H1 (cell line): Measurements from ENCODE around the gene MOV10L1. TPM values are rescaled to one million over a fixed set of nuclear protein-coding genes. Genes with fewer than 3 reads are reported as not detected.

Experiments used
- CTCF ChIA-PET: fragments of 300-600 bp; sonication (Branson Sonifier 250); formaldehyde crosslinking; loops from one replicate; lab custom pipeline; 2021; ENCODE audit not compliant: partially characterized antibody; lab: Charles Lee
- POLR2A ChIA-PET: fragments of 300-600 bp; sonication (Branson Sonifier 250); formaldehyde crosslinking; loops from one replicate; lab custom pipeline; 2021; ENCODE audit warnings: inconsistent platforms; ENCODE audit not compliant: partially characterized antibody; lab: Charles Lee
- DNase-seq, 2 experiments: peaks; one replicate each; pipeline versions ENCODE4 v3.0.0 to v3.0.0-alpha.2; 2010 to 2022; ENCODE audit warnings: low spot score in 2 of 2, low read depth in 1 of 2, mixed read lengths in 1 of 2
- FAIRE-seq: peaks from 2 replicates; lab custom pipeline; 2011; peaks lifted over from hg19 to GRCh38; lab: Jason Lieb, UNC
- H2AFZ ChIP-seq: 2 replicates; pipeline ENCODE4 v1.8.1; 2012; ENCODE audit warnings: low read length, inconsistent platforms
- H2AK5ac ChIP-seq: 2 replicates; pipeline ENCODE4 v1.6.1; 2013; ENCODE audit warnings: low read depth, low read length
- H2BK120ac ChIP-seq: replicated peaks from 2 replicates; pipeline ENCODE3; 2013; ENCODE audit warnings: low read depth, low read length, inconsistent platforms
- H2BK12ac ChIP-seq: 2 replicates; pipeline ENCODE4 v1.6.1; 2013; ENCODE audit warnings: low read depth, low read length
- H2BK15ac ChIP-seq: 2 replicates; pipeline ENCODE4 v1.6.1; 2013; ENCODE audit warnings: low read length
- H2BK20ac ChIP-seq: 2 replicates; pipeline ENCODE4 v1.6.1; 2013; ENCODE audit warnings: low read length
- H2BK5ac ChIP-seq: 2 replicates; pipeline ENCODE4 v1.6.1; 2013; ENCODE audit warnings: low read depth, low read length
- H3K14ac ChIP-seq: 2 replicates; pipeline ENCODE4 v1.6.1; 2013; ENCODE audit warnings: inconsistent platforms; ENCODE audit not compliant: insufficient read length
- H3K18ac ChIP-seq: 2 replicates; pipeline ENCODE4 v1.6.1; 2013; ENCODE audit warnings: low read length; ENCODE audit errors: extremely low read depth
- H3K23ac ChIP-seq: 2 replicates; pipeline ENCODE4 v1.6.1; 2013; ENCODE audit warnings: inconsistent platforms; ENCODE audit not compliant: insufficient read length
- H3K23me2 ChIP-seq: 2 replicates; pipeline ENCODE4 v1.6.1; 2013; ENCODE audit warnings: low read depth, low read length
- H3K27ac ChIP-seq: 2 replicates; pipeline ENCODE4 v1.6.1; 2011; ENCODE audit warnings: low read depth, low read length, inconsistent platforms
- H3K27me3 ChIP-seq, 4 experiments: replicated peaks in 1 of 4; 1 replicate in 1 of 4; 2 replicates in 3 of 4; pipeline versions ENCODE4 v1.6.1 to v1.8.1; 2011 to 2013; ENCODE audit warnings: low read length in 3 of 4, mild to moderate bottlenecking in 3 of 4, inconsistent platforms in 2 of 4, mixed read lengths in 2 of 4, moderate library complexity in 1 of 4; ENCODE audit not compliant: control insufficient read depth in 3 of 4, insufficient read depth in 3 of 4; ENCODE audit errors: extremely low read depth in 1 of 4
- H3K36me3 ChIP-seq, 4 experiments: 2 replicates each; pipeline versions ENCODE4 v1.6.1 to v1.8.1; 2011 to 2013; ENCODE audit warnings: mild to moderate bottlenecking in 4 of 4, low read length in 3 of 4, moderate library complexity in 2 of 4, control low read depth in 1 of 4, inconsistent platforms in 1 of 4; ENCODE audit not compliant: insufficient read depth in 4 of 4, control insufficient read depth in 2 of 4
- H3K4ac ChIP-seq: replicated peaks from 2 replicates; pipeline ENCODE3; 2013; ENCODE audit warnings: low read length, low read depth, mixed read lengths, inconsistent platforms; ENCODE audit not compliant: insufficient read length
- H3K4me1 ChIP-seq, 4 experiments: replicated peaks in 1 of 4; 1 replicate in 1 of 4; 2 replicates in 3 of 4; pipeline versions ENCODE4 v1.6.1 to v1.8.1; 2011 to 2013; ENCODE audit warnings: low read length in 3 of 4, inconsistent platforms in 2 of 4, mixed read lengths in 1 of 4; ENCODE audit not compliant: insufficient read depth in 4 of 4, control insufficient read depth in 3 of 4
- H3K4me2 ChIP-seq, 2 experiments: 2 replicates each; pipeline versions ENCODE4 v1.6.1 to v1.8.1; 2011 to 2013; ENCODE audit warnings: low read depth in 2 of 2, low read length in 2 of 2, control low read depth in 1 of 2, inconsistent platforms in 1 of 2, mild to moderate bottlenecking in 1 of 2; ENCODE audit not compliant: insufficient read depth in 1 of 2
- H3K4me3 ChIP-seq, 4 experiments: fragments of 200-600, 300-600 bp in 1 of 4; sonication (generic), shearing (Covaris generic), sonication (Bioruptor Twin) in 1 of 4; 2 replicates each; pipeline versions ENCODE4 v1.5.1 to v1.8.1; 2011 to 2016; ENCODE audit warnings: low read length in 4 of 4, low read depth in 3 of 4, control low read depth in 2 of 4, inconsistent platforms in 2 of 4, mild to moderate bottlenecking in 2 of 4, mixed read lengths in 1 of 4, moderate library complexity in 1 of 4; ENCODE audit not compliant: insufficient read depth in 2 of 4; ENCODE audit errors: extremely low read depth in 1 of 4
- H3K56ac ChIP-seq: replicated peaks from 2 replicates; pipeline ENCODE3; 2013; ENCODE audit warnings: low read depth, mild to moderate bottlenecking, mixed read lengths, low read length, inconsistent platforms; ENCODE audit not compliant: insufficient read length
- H3K79me1 ChIP-seq: 2 replicates; pipeline ENCODE4 v1.6.1; 2013; ENCODE audit warnings: low read depth, low read length, control low read depth
- H3K79me2 ChIP-seq, 2 experiments: 2 replicates each; pipeline versions ENCODE4 v1.6.1 to v1.8.1; 2012 to 2013; ENCODE audit warnings: low read length in 2 of 2, mild to moderate bottlenecking in 2 of 2, inconsistent platforms in 1 of 2; ENCODE audit not compliant: insufficient read depth in 2 of 2, control insufficient read depth in 1 of 2
- H3K9ac ChIP-seq, 4 experiments: replicated peaks in 1 of 4; 1 replicate in 1 of 4; 2 replicates in 3 of 4; pipeline versions ENCODE4 v1.6.1 to v1.8.1; 2011 to 2013; ENCODE audit warnings: low read depth in 3 of 4, low read length in 3 of 4, control low read depth in 2 of 4, mild to moderate bottlenecking in 2 of 4, moderate library complexity in 2 of 4, inconsistent platforms in 1 of 4; ENCODE audit errors: extremely low read depth in 1 of 4
- H3K9me3 ChIP-seq, 2 experiments: 2 replicates each; pipeline versions ENCODE4 v1.6.1 to v1.8.1; 2012 to 2013; ENCODE audit warnings: mild to moderate bottlenecking in 2 of 2, moderate library complexity in 2 of 2, control low read depth in 1 of 2, inconsistent platforms in 1 of 2, low read depth in 1 of 2, low read length in 1 of 2, mixed read lengths in 1 of 2; ENCODE audit not compliant: insufficient read depth in 2 of 2
- H4K20me1 ChIP-seq, 2 experiments: replicated peaks in 1 of 2; 2 replicates each; pipeline versions ENCODE3 to v1.8.1; 2011 to 2013; ENCODE audit warnings: inconsistent platforms in 2 of 2, low read length in 2 of 2, mild to moderate bottlenecking in 1 of 2; ENCODE audit not compliant: insufficient read depth in 2 of 2, control insufficient read depth in 1 of 2
- H4K5ac ChIP-seq: 2 replicates; pipeline ENCODE4 v1.6.1; 2013; ENCODE audit warnings: low read length, low read depth, mixed read lengths, inconsistent platforms; ENCODE audit not compliant: insufficient read length
- H4K8ac ChIP-seq: 2 replicates; pipeline ENCODE4 v1.8.0; 2013; ENCODE audit warnings: mild to moderate bottlenecking, moderate library complexity, low read length, inconsistent platforms; ENCODE audit not compliant: insufficient read depth; ENCODE audit errors: extremely low read depth
- H4K91ac ChIP-seq: replicated peaks from 2 replicates; pipeline ENCODE3; 2013; ENCODE audit warnings: low read length, mixed read lengths, inconsistent platforms; ENCODE audit not compliant: insufficient read length
- CBX5 ChIP-seq: fragments of 300-800, 300-1000 bp; sonication (generic); IDR thresholded peaks from 2 replicates; pipeline ENCODE4 v1.7.1; 2016; ENCODE audit warnings: antibody characterized with exemption, low read length, low read depth
- GABPA ChIP-seq: IDR thresholded peaks from 2 replicates; pipeline ENCODE4 v1.6.1; 2011; ENCODE audit warnings: mild to moderate bottlenecking, low read length, moderate library complexity, borderline replicate concordance; ENCODE audit not compliant: insufficient read depth
- NRF1 ChIP-seq: IDR thresholded peaks from 2 replicates; pipeline ENCODE4 v1.6.1; 2011; ENCODE audit warnings: mild to moderate bottlenecking, low read depth, low read length, improper control_type of control experiment
- RAD21 ChIP-seq, 2 experiments: IDR thresholded peaks in 1 of 2; conservative IDR thresholded peaks in 1 of 2; 2 replicates each; pipeline ENCODE4 v1.6.1; 2011; ENCODE audit warnings: low read depth in 2 of 2, low read length in 2 of 2, improper control_type of control experiment in 1 of 2, inconsistent platforms in 1 of 2, mild to moderate bottlenecking in 1 of 2, moderate library complexity in 1 of 2
- SIN3A ChIP-seq, 2 experiments: IDR thresholded peaks in 1 of 2; conservative IDR thresholded peaks in 1 of 2; 2 replicates each; pipeline ENCODE4 v1.6.1; 2011 to 2012; ENCODE audit warnings: low read length in 2 of 2, improper control_type of control experiment in 1 of 2, low read depth in 1 of 2, mild to moderate bottlenecking in 1 of 2
- SIRT6 ChIP-seq: IDR thresholded peaks from one replicate; pipeline ENCODE4 v1.7.1; 2012; ENCODE audit warnings: low read length, inconsistent platforms
- TAF1 ChIP-seq: IDR thresholded peaks from 2 replicates; pipeline ENCODE4 v1.6.1; 2011; ENCODE audit warnings: mild to moderate bottlenecking, low read depth, low read length
- WGBS, 2 experiments: shearing (Covaris generic) in 1 of 2; methylation state at CpG; one replicate each; pipeline versions ENCODE4 v1.1.6 to v1.1.7; 2013 to 2015; ENCODE audit warnings: low lambda C conversion rate in 2 of 2, mixed read lengths in 2 of 2, inconsistent platforms in 1 of 2, low coverage in 1 of 2, missing lambda C conversion rate in 1 of 2; ENCODE audit not compliant: insufficient replicate concordance in 2 of 2, insufficient coverage in 1 of 2, insufficient read length in 1 of 2; ENCODE audit errors: extremely low coverage in 1 of 2, missing lambda C conversion rate in 1 of 2; 5-methylcytosine and 5-hydroxymethylcytosine counted together
- polyA plus RNA-seq, 7 experiments: library from polyadenylated mRNA; depleted of rRNA in 3 of 7; stranded (reverse) in 5 of 7; unstranded in 2 of 7; fragments of >200 nt in 5 of 7; fragments of 200-250 nt in 2 of 7; gene quantifications; 1 replicate in 5 of 7; 2 replicates in 1 of 7; 4 replicates in 1 of 7; pipeline versions ENCODE4 v1.2.1 to v1.2.3, GENCODE V29; 2011 to 2013; ENCODE audit warnings: missing spikeins in 2 of 7, mixed read lengths in 2 of 7
- total RNA-seq: library from RNA; stranded (reverse); fragmentation: NEBNext Ultra II Directional; extraction: Animal tissue kit (Norgen Biotek cat#: 25700); gene quantifications from 2 replicates; pipeline ENCODE4 v1.2.1, GENCODE V29; 2021
- TF ChIP-seq, protein P1 (sequence below): IDR thresholded peaks from 2 replicates; pipeline ENCODE4 v1.6.1; 2012; ENCODE audit warnings: inconsistent platforms

The MOV10L1 gene
- total and polyA plus RNA-seq, 2 of the 8 experiments (the other 6 are each of a cell fraction or from before 2014, with no cell fraction given) = 0.32 TPM; not detected in 1

DNA sequence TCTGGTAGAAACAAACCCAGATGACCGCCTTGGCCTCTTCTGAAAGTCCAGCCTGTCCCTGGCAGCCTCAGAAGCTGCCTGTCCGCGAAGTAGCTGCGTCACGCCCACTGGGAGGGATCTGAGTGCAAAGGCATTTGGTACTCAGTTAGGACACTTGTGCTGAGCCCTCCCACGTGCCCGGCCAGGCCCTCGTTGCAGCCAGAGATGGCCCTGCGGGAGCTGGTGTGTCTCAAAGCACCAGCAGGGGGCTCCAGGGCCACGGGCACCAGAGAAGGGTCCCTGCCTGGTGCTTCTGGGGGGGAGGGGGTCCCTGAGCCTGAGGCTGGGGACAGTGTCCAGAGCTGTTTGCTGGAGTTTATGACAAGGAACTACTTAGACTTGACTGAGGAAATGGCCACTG lies 116.8 kb downstream of the MOV10L1 start:
- Histone ChIP-seq H3K4ac (no peak overlapping the region), H3K4me2 (no peak overlapping the region), H3K23ac (no peak overlapping the region), H3K18ac (no peak overlapping the region), H2BK20ac (no peak overlapping the region), H2BK12ac (no peak overlapping the region; the same call in 1 of the 2 replicates), H3K4me1 (peaks cover 0 to 6% (median 5%) of the 10 kb centered on the region in 4 experiments; a peak in 6 of 7 replicates), H2BK120ac (no peak overlapping the region), H2BK15ac (no peak overlapping the region), H3K4me3 (no peak overlapping the region), H3K9ac (no peak overlapping the region), H3K56ac (no peak overlapping the region), H3K23me2 (peaks cover 3% of the 10 kb centered on the region; the same call in 1 of the 2 replicates), H2AK5ac (no peak overlapping the region), H2BK5ac (no peak overlapping the region), H3K79me2 (peaks cover 0 to 12% of the 10 kb centered on the region in 2 experiments; a peak in 1 of 4 replicates), H4K8ac (no peak overlapping the region; the same call in 1 of the 2 replicates), H3K9me3 (no peaks in the 10 kb centered on the region), H2AFZ (no peak overlapping the region), H3K14ac (no peak overlapping the region), H4K5ac (no peak overlapping the region), H3K36me3 (peaks cover 0 to 20% (median 14%) of the 10 kb centered on the region in 4 experiments; a peak in 7 of 8 replicates), H3K79me1 (peaks cover 5% of the 10 kb centered on the region; the same call in 1 of the 2 replicates), H4K20me1 (peaks cover 6 to 33% of the 10 kb centered on the region in 2 experiments), H3K27me3 (no peaks in the 10 kb centered on the region), H4K91ac (no peak overlapping the region), H3K27ac (no peak overlapping the region)
- POLR2A ChIA-PET = interaction anchor here (0.6 to 3.0 kb wide), 5 partner anchors 9 to 304 kb away, joined by 3 to 10 read pairs (median 9); no protein-coding TSS in a partner anchor
- FAIRE-seq (no peak), DNase-seq (peak; percentile 49 to 76)
- WGBS, 2 experiments = 77% methylated on average over 10 of the region's 10 CpGs; no CpG with 5 or more reads in 1 of the 2 experiments
- CTCF ChIA-PET = interaction anchor here (0.6 to 7.0 kb wide), 18 partner anchors 12 to 295 kb away, joined by 3 to 83 read pairs (median 4); partner anchors contain the start of gene TUBGCP6
- TF ChIP-seq SIN3A (conservative IDR thresholded peaks at IDR 0.05 in 1 of 2, IDR thresholded peaks at IDR 0.05 in 1 of 2; ENCODE audit: low read depth in 1 of 2, low read length in 2 of 2) = no peak
- no peak for TF ChIP-seq SIRT6
- no peak for TF ChIP-seq NRF1
- TF ChIP-seq CBX5 = no peak
- TF ChIP-seq TAF1 = no peak
- TF ChIP-seq, protein P1, sequence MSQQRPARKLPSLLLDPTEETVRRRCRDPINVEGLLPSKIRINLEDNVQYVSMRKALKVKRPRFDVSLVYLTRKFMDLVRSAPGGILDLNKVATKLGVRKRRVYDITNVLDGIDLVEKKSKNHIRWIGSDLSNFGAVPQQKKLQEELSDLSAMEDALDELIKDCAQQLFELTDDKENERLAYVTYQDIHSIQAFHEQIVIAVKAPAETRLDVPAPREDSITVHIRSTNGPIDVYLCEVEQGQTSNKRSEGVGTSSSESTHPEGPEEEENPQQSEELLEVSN = peak; percentile 35; the same call in 1 of the 2 replicates
- peak; percentile 18 to 43; a peak in 2 of 4 replicates for TF ChIP-seq RAD21 (IDR thresholded peaks at IDR 0.05 in 1 of 2, conservative IDR thresholded peaks at IDR 0.05 in 1 of 2; ENCODE audit: low read depth in 2 of 2, low read length in 2 of 2)
- TF ChIP-seq GABPA = 0 out of 2 replicates have a peak, but pooled peaks have one; percentile 38
